ENCODE data around the gene IGDCC3. TPM values are rescaled to one million over a fixed set of nuclear protein-coding genes. Genes with fewer than 3 reads are reported as not detected.

Gene IGDCC3
- polyA plus RNA-seq, 2 of the 4 experiments (the other 2 are of a cell fraction), result 0.04 to 0.12 TPM

DNA sequence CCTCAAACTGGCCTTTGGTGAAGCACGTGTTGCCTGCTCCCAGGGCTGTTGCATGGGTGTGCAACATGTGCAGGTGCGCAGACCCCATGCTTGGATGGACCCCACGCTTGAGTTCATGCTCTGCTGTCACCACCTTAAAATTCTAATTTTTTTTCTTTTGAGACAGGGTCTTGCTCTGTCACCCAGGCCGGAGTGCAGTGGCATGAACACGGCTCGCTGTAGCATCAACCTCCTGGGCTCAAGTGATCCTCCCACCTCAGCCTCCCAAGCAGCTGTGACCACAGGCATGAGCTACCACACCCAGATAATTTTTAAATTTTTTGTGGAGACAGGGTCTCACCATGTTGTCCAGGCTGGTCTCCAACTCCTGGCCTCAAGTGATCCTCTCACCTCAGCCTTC, 9.1 kb upstream of the IGDCC3 start:
- Histone ChIP-seq H3K4me2 (no peak overlapping the region), H3K27ac (no peak overlapping the region), H3K4me3 (no peak overlapping the region), H3K9me3 (no peaks in the 10 kb centered on the region), H3K4me1 (peaks cover 12% of the 10 kb centered on the region; the same call in 2 of the 3 replicates)
- ChIA-PET CTCF (interaction anchor here (1.3 to 42.0 kb wide), 8 partner anchors 5 to 332 kb away, joined by 3 to 772 read pairs (median 28); partner anchors contain the start of gene IGDCC3), POLR2A (no interaction called here)
- WGBS (ENCODE audit: missing lambda C conversion rate), result 89% methylated on average over 6 of the region's 6 CpGs
- FAIRE-seq (no peak), DNase-seq (ENCODE audit: low read depth in 1 of 2, low spot score in 1 of 2) (no peak), ATAC-seq (no peak)
- TF ChIP-seq FOSL2 (IDR thresholded peaks at IDR 0.05) (no peak), FOSL2 (CRISPR knock-in tag; IDR thresholded peaks at IDR 0.05) (no peak), JUN (IDR thresholded peaks at IDR 0.05) (no peak), SREBF2 (IDR thresholded peaks at IDR 0.05) (no peak), FOXS1 (CRISPR knock-in tag; IDR thresholded peaks at IDR 0.05) (no peak), CHD2 (IDR thresholded peaks at IDR 0.05; ENCODE audit: low read length, partially characterized antibody) (no peak), HDAC2 (IDR thresholded peaks at IDR 0.05) (no peak), HOXB5 (CRISPR knock-in tag; IDR thresholded peaks at IDR 0.05) (no peak), HOXB13 (CRISPR knock-in tag; IDR thresholded peaks at IDR 0.05; ENCODE audit: low read depth) (no peak), EHMT2 (IDR thresholded peaks at IDR 0.05; ENCODE audit: low read depth) (no peak), RARB (CRISPR knock-in tag; IDR thresholded peaks at IDR 0.05) (no peak), NR3C1 (IDR thresholded peaks at IDR 0.05) (no peak), TP53 (CRISPR knock-in tag; IDR thresholded peaks at IDR 0.05) (no peak), NPAS2 (CRISPR knock-in tag; IDR thresholded peaks at IDR 0.05; ENCODE audit: borderline replicate concordance) (no peak), ZFP36 (IDR thresholded peaks at IDR 0.05; ENCODE audit: borderline replicate concordance, partially characterized antibody) (no peak), RNF2 (IDR thresholded peaks at IDR 0.05; ENCODE audit: borderline replicate concordance, low read depth) (no peak), HOXA7 (CRISPR knock-in tag; IDR thresholded peaks at IDR 0.05) (no peak), MYC (IDR thresholded peaks at IDR 0.05; ENCODE audit: borderline replicate concordance, low read length) (no peak)

DNA sequence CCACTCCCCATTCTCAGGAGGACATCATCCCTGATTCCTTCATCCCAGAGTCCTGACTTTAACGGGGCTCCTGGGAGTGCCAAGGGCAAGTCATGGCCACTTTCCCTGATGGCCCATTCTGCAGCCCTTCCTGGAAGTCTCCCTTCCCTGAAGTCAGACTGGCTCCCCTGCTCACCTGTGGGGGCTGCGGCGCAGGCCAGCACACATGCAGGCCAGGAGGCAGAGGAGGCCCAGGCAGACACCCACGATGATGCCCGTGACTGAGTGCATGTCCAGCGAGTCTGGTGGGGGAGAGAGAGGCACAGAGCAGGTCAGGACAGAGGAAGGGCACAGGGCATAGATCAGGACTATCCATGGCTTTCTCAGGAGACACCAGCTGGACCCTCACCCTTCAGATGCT, 8.6 kb upstream of the IGDCC3 start:
- TF ChIP-seq PHF8 (IDR thresholded peaks at IDR 0.05; ENCODE audit: borderline replicate concordance, low read depth) (no peak), HEYL (CRISPR knock-in tag; IDR thresholded peaks at IDR 0.05) (no peak), RFX5 (IDR thresholded peaks at IDR 0.05) (no peak), RCOR1 (IDR thresholded peaks at IDR 0.05; ENCODE audit: low read depth, low read length) (no peak), CBX2 (IDR thresholded peaks at IDR 0.05; ENCODE audit: borderline replicate concordance, low read depth) (no peak), GATA3 (IDR thresholded peaks at IDR 0.05; ENCODE audit: borderline replicate concordance) (no peak), NPAS2 (CRISPR knock-in tag; IDR thresholded peaks at IDR 0.05; ENCODE audit: borderline replicate concordance) (no peak), JUNB (IDR thresholded peaks at IDR 0.05) (no peak), MAZ (IDR thresholded peaks at IDR 0.05; ENCODE audit: borderline replicate concordance, low read depth, low read length) (no peak), TP53 (CRISPR knock-in tag; IDR thresholded peaks at IDR 0.05) (no peak)
- TF ChIP-seq, protein P1, sequence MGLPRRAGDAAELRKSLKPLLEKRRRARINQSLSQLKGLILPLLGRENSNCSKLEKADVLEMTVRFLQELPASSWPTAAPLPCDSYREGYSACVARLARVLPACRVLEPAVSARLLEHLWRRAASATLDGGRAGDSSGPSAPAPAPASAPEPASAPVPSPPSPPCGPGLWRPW (IDR thresholded peaks at IDR 0.05), result no peak
- TF ChIP-seq, protein P2, sequence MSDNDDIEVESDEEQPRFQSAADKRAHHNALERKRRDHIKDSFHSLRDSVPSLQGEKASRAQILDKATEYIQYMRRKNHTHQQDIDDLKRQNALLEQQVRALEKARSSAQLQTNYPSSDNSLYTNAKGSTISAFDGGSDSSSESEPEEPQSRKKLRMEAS (IDR thresholded peaks at IDR 0.05), result no peak
- TF ChIP-seq, protein P3, sequence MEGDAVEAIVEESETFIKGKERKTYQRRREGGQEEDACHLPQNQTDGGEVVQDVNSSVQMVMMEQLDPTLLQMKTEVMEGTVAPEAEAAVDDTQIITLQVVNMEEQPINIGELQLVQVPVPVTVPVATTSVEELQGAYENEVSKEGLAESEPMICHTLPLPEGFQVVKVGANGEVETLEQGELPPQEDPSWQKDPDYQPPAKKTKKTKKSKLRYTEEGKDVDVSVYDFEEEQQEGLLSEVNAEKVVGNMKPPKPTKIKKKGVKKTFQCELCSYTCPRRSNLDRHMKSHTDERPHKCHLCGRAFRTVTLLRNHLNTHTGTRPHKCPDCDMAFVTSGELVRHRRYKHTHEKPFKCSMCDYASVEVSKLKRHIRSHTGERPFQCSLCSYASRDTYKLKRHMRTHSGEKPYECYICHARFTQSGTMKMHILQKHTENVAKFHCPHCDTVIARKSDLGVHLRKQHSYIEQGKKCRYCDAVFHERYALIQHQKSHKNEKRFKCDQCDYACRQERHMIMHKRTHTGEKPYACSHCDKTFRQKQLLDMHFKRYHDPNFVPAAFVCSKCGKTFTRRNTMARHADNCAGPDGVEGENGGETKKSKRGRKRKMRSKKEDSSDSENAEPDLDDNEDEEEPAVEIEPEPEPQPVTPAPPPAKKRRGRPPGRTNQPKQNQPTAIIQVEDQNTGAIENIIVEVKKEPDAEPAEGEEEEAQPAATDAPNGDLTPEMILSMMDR (IDR thresholded peaks at IDR 0.05), result no peak
- POLR2A ChIA-PET, result interaction anchor here (0.8 kb wide), 1 partner anchor 67 kb away, joined by 3 read pairs; no protein-coding TSS in a partner anchor
- no peak for ATAC-seq
- no peak overlapping the region for H3K4me2 ChIP-seq
- no peak overlapping the region for H3K27ac ChIP-seq
- H3K4me3 ChIP-seq, result no peak overlapping the region
- H3K4me1 ChIP-seq, result peaks cover 12% of the 10 kb centered on the region; the same call in 2 of the 3 replicates
- 75% methylated on average over 6 of the region's 6 CpGs for WGBS (ENCODE audit: missing lambda C conversion rate)
- no peak for DNase-seq (ENCODE audit: low read depth in 1 of 2, low spot score in 1 of 2)
- no peak for FAIRE-seq
- CTCF ChIA-PET, result interaction anchor here (0.6 to 42.0 kb wide), 30 partner anchors 6 to 332 kb away, joined by 3 to 772 read pairs (median 8); partner anchors contain the start of gene IGDCC3
- H3K9me3 ChIP-seq, result no peaks in the 10 kb centered on the region

All from A549 (cell line).